Heart right ventricle (tissue), 16 donors: ENCODE data around the gene STK36. TPM values are rescaled to one million over a fixed set of nuclear protein-coding genes. Genes with fewer than 3 reads are reported as not detected.

Experiments used
- ATAC-seq, 8 donors: fragments of 200-7000 bp; cut with Tn5 transposase; one replicate each; pipeline ENCODE4 v1.9.1; 2020; ENCODE audit warnings: mild to moderate bottlenecking in 8 of 8, moderate library complexity in 8 of 8, moderate number of reproducible peaks in 1 of 8
- DNase-seq, 2 donors: peaks; one replicate each; pipeline ENCODE4 v3.0.0-alpha.2; 2020
- H3K27ac ChIP-seq, 10 donors: fragments of 200-600 bp; sonication (generic) in 2 of 10; one replicate each; pipeline versions ENCODE4 v1.5.0 to v1.8.0; 2020 to 2022; ENCODE audit warnings: mild to moderate bottlenecking in 3 of 10
- H3K27me3 ChIP-seq, 7 donors: fragments of 200-600 bp; one replicate each; pipeline ENCODE4 v1.8.0; 2021 to 2022; ENCODE audit warnings: mild to moderate bottlenecking in 2 of 7
- H3K36me3 ChIP-seq, 9 donors: fragments of 200-600 bp; sonication (generic) in 1 of 9; one replicate each; pipeline versions ENCODE4 v1.5.0 to v1.8.0; 2020 to 2022; ENCODE audit warnings: mild to moderate bottlenecking in 2 of 9
- H3K4me1 ChIP-seq, 9 donors: fragments of 200-600 bp; sonication (generic) in 1 of 9; one replicate each; pipeline versions ENCODE4 v1.5.0 to v1.8.0; 2020 to 2022; ENCODE audit warnings: mild to moderate bottlenecking in 4 of 9
- H3K4me3 ChIP-seq, 10 donors: fragments of 200-600 bp; sonication (generic) in 2 of 10; one replicate each; pipeline versions ENCODE4 v1.5.0 to v1.8.0; 2020 to 2022; ENCODE audit warnings: mild to moderate bottlenecking in 7 of 10, moderate library complexity in 2 of 10
- H3K9me3 ChIP-seq, 11 donors: fragments of 200-600 bp in 10 of 11; sonication (generic) in 2 of 11; one replicate each; pipeline versions ENCODE4 v1.5.0 to v1.8.0; 2013 to 2022; ENCODE audit warnings: mild to moderate bottlenecking in 2 of 11, control low read depth in 1 of 11, moderate library complexity in 1 of 11
- WGBS, 2 donors: extraction: QIAGEN DNeasy Blood & Tissue Kit; methylation state at CpG; one replicate each; pipeline ENCODE4 v1.1.7; 2013; ENCODE audit warnings: inconsistent platforms in 1 of 2; 5-methylcytosine and 5-hydroxymethylcytosine counted together
- intact Hi-C, 10 donors: fragments of 100-400 bp; cut with DNase I; formaldehyde crosslinking; loops; one replicate each; pipeline versions ENCODE4 v1.11.1 to v1.14.2; 2022
- polyA plus RNA-seq, 2 donors: library from polyadenylated mRNA; stranded (reverse); fragments of 200-250 nt; gene quantifications; one replicate each; pipeline ENCODE4 v1.2.3, GENCODE V29; 2013
- total RNA-seq, 10 donors: library from RNA; stranded (reverse); fragmentation: NEBNext Ultra II Directional in 3 of 10; extraction: Animal tissue kit (Norgen Biotek cat#: 25700) in 3 of 10; gene quantifications; one replicate each; pipeline versions ENCODE4 v1.2.1 to v1.2.4, GENCODE V29; 2021 to 2023
- TF ChIP-seq, protein P1 (sequence below), 9 donors: fragments of 200-600 bp; sonication (generic) in 2 of 9; IDR thresholded peaks; one replicate each; pipeline versions ENCODE4 v1.5.0 to v1.8.0; 2021 to 2022; ENCODE audit warnings: antibody characterized with exemption in 9 of 9, mild to moderate bottlenecking in 5 of 9, moderate library complexity in 1 of 9
- donor health status: Arrhythmogenic right ventricular cardiomyopathy.
- donor health status: ischemic (EF 13 %, LVEDD 7.1; RV severe dilation, severe dysfunction).
- donor health status: healthy with polysubstance abuse.
- donor health status: DM: no; HTN: yes; CAD: no.
- donor health status: DM: no; HTN: no; CAD: no.
- donor health status: ischemic (EF 25% LVEDD 6.9; RV normal size, moderate dysfunction).
- donor health status: ischemic (EF 25% LVEDD 5.7; RV mildly dilated, moderate dysfunction).
- donor health status: healthy.
- donor health status: DM: yes; HTN: yes; CAD: no.
- donor health status: Ischemic cardiomyopathy.
- donor health status: ischemic (EF 35%, LVEDD 5.7; RV mildly dilated, moderate dysfunction).
- donor health status: nonischemic (EF 11% LVEDD 7.7; RV severe dilation, severe dysfunction).
- donor health status: DM: yes; HTN: yes; CAD: no.
- donor health status: PGD.
- donor health status: ischemic (EF 29% LVEDD 5.4; RV normal size, mild dysfunction).
- donor health status: nonischemic (EF 23%, LVEDD 6.1; RV moderate dilation, normal function).

The STK36 gene
- total and polyA plus RNA-seq, 12 donors: 4.2 to 18.8 (median 6.9) TPM

- no peaks in the 10 kb centered on the region for H3K9me3 ChIP-seq
- H3K36me3 ChIP-seq: peaks cover 0 to 72% (median 46%) of the 10 kb centered on the region in 9 donors
- no peak for ATAC-seq
- H3K4me1 ChIP-seq: peaks cover 3 to 27% (median 22%) of the 10 kb centered on the region in 9 donors
- TF ChIP-seq, protein P1, sequence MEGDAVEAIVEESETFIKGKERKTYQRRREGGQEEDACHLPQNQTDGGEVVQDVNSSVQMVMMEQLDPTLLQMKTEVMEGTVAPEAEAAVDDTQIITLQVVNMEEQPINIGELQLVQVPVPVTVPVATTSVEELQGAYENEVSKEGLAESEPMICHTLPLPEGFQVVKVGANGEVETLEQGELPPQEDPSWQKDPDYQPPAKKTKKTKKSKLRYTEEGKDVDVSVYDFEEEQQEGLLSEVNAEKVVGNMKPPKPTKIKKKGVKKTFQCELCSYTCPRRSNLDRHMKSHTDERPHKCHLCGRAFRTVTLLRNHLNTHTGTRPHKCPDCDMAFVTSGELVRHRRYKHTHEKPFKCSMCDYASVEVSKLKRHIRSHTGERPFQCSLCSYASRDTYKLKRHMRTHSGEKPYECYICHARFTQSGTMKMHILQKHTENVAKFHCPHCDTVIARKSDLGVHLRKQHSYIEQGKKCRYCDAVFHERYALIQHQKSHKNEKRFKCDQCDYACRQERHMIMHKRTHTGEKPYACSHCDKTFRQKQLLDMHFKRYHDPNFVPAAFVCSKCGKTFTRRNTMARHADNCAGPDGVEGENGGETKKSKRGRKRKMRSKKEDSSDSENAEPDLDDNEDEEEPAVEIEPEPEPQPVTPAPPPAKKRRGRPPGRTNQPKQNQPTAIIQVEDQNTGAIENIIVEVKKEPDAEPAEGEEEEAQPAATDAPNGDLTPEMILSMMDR (IDR thresholded peaks at IDR 0.05): no peak
- no peaks in the 10 kb centered on the region for H3K27me3 ChIP-seq
- no peak overlapping the region for H3K27ac ChIP-seq
- no peak overlapping the region for H3K4me3 ChIP-seq
- 87 to 88% methylated on average over 7 of the region's 7 CpGs for WGBS, 2 donors
- DNase-seq: no peak
- intact Hi-C loops: no loop called here
Measured at GRCh38 chr2:218662377-218662776, 9.5 kb upstream of the STK36 start.

- Histone ChIP-seq H3K9me3 (no peaks in the 10 kb centered on the region), H3K36me3 (peaks cover 0 to 72% (median 50%) of the 10 kb centered on the region in 9 donors), H3K27ac (no peak overlapping the region), H3K4me3 (no peak overlapping the region), H3K27me3 (no peaks in the 10 kb centered on the region), H3K4me1 (peaks cover 3 to 23% (median 20%) of the 10 kb centered on the region in 9 donors)
- ATAC-seq (no peak), DNase-seq (no peak)
- TF ChIP-seq, protein P1 (IDR thresholded peaks at IDR 0.05): no peak
- intact Hi-C loops: no loop called here
- WGBS, 2 donors: 88 to 92% methylated on average over 10 of the region's 10 CpGs
Measured at GRCh38 chr2:218662827-218663226, 9.1 kb upstream of the STK36 start.

DNA sequence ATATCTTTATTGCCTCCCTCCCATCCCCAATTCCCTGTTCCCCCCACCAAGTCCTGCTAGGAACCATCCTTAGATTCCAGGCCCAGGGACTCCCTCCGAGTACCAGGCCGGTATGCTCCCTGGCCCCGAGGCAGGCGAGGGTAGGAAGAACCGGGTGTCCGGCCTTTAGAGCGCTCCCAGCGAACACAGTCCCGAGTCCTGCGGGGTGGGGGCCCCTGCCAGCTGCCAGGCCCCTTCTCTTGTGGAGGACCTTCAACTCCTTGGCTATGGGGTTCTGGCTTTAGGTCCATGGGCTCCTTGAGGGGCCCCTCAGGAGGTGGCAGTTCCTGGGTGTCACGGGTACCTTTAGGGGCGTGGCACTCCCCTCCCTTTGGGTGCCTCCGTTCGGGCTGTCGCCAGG is 8.0 kb upstream of the STK36 start:
- ATAC-seq (no peak), DNase-seq (no peak)
- TF ChIP-seq, protein P1 (IDR thresholded peaks at IDR 0.05): no peak
- Histone ChIP-seq H3K4me1 (peaks cover 0 to 12% (median 9%) of the 10 kb centered on the region in 9 donors), H3K27me3 (no peaks in the 10 kb centered on the region), H3K27ac (no peak overlapping the region), H3K4me3 (no peak overlapping the region), H3K9me3 (no peaks in the 10 kb centered on the region), H3K36me3 (peaks cover 0 to 78% (median 59%) of the 10 kb centered on the region in 9 donors)
- intact Hi-C loops: no loop called here
- 90 to 91% methylated on average over 15 of the region's 15 CpGs for WGBS, 2 donors

DNA sequence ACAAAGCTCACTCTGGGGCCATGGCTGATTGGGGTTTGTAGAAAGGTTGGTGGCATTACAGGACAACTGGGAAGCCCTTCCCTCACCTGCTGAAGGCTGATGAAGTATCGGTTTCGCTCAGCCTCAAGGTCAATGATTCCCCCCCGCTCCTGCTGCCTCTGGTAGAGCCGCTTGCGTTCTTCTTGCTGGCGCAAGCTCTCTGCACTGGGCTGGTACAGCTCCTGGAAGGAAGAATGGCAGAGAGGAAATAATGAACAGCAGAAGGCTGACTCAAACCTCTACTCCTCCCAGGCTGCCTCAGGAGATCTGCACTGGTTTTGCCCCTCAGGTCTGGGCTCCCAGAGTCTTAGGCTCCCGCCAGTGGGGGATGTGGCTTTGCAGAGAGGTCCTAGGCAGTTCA is 7.2 kb upstream of the STK36 start:
- no peaks in the 10 kb centered on the region for H3K9me3 ChIP-seq
- peaks cover 0 to 17% (median 9%) of the 10 kb centered on the region in 9 donors for H3K4me1 ChIP-seq
- 94 to 97% methylated on average over 7 of the region's 7 CpGs for WGBS, 2 donors
- H3K27ac ChIP-seq: no peak overlapping the region
- H3K36me3 ChIP-seq: peaks cover 0 to 84% (median 59%) of the 10 kb centered on the region in 9 donors
- intact Hi-C loops: no loop called here
- no peak overlapping the region for H3K4me3 ChIP-seq
- TF ChIP-seq, protein P1 (IDR thresholded peaks at IDR 0.05): no peak
- ATAC-seq (no peak), DNase-seq (no peak)
- H3K27me3 ChIP-seq: no peaks in the 10 kb centered on the region
